PFSK-1 (cell line): ENCODE data around the gene KATNAL1.

ENCODE experiments used
- REST ChIP-seq, 2 experiments: IDR thresholded peaks; 2 replicates each; pipeline versions ENCODE4 v1.6.1 to v1.8.0; 2011 to 2012; ENCODE audit warnings: low read depth in 2 of 2, low read length in 2 of 2, control low read depth in 1 of 2, inconsistent platforms in 1 of 2, mild to moderate bottlenecking in 1 of 2, moderate library complexity in 1 of 2; ENCODE audit not compliant: insufficient read depth in 1 of 2
- SIN3A ChIP-seq: IDR thresholded peaks from 2 replicates; pipeline ENCODE4 v1.6.1; 2012; ENCODE audit warnings: mild to moderate bottlenecking, low read length, moderate library complexity, borderline replicate concordance; ENCODE audit not compliant: insufficient read depth
- TAF1 ChIP-seq: IDR thresholded peaks from 2 replicates; pipeline ENCODE4 v1.6.1; 2012; ENCODE audit warnings: low read length, control low read depth, borderline replicate concordance; ENCODE audit not compliant: insufficient read depth

DNA sequence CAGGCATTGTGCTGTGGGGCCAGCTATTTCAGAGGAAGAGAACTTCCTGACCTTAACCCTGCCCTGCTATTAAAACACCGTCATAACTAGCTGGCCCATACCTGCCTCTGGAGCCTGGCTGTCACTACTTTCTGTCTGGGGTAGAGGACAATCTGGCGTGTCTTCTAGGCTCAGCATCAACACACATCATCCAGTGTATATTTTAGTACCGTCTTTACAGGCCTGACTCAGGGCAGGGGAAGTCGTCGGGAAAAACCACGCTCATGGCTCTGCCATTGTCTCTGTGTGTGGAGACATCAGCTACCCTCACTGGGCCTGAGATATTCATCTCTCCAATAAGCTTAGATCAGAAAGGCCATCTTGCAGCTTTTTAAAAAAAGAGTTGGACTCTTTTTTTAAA, 151.1 kb downstream of the KATNAL1 start:
- no peak for TF ChIP-seq TAF1
- no peak for TF ChIP-seq SIN3A
- no peak for TF ChIP-seq REST (IDR thresholded peaks at IDR 0.05; ENCODE audit: insufficient read depth in 1 of 2, low read depth in 2 of 2, low read length in 2 of 2)
